GM23248 (cell line): Measurements from ENCODE around the gene CAMK1D. TPM values are rescaled to one million over a fixed set of nuclear protein-coding genes. Genes with fewer than 3 reads are reported as not detected.

Experiments used
- DNase-seq: peaks from one replicate; pipeline ENCODE4 v3.0.0-alpha.2; 2015
- H2AFZ ChIP-seq: fragments of 200-600 bp; sonication (generic); 2 replicates; pipeline ENCODE4 v1.6.1; 2016; ENCODE audit warnings: antibody characterized with exemption
- H3F3A ChIP-seq: fragments of 200-600 bp; sonication (generic); 2 replicates; pipeline ENCODE4 v1.6.1; 2016; ENCODE audit warnings: mild to moderate bottlenecking, antibody characterized with exemption, mixed run types; ENCODE audit not compliant: insufficient read depth
- H3K27ac ChIP-seq: fragments of 200-600 bp; sonication (generic); 2 replicates; pipeline ENCODE4 v1.5.1; 2016; ENCODE audit warnings: mild to moderate bottlenecking
- H3K27me3 ChIP-seq: fragments of 200-600 bp; sonication (generic); replicated peaks from 2 replicates; pipeline ENCODE4 v1.6.1; 2016; ENCODE audit warnings: mild to moderate bottlenecking; ENCODE audit not compliant: insufficient read depth
- H3K36me3 ChIP-seq: fragments of 200-600 bp; sonication (generic); 2 replicates; pipeline ENCODE4 v1.6.1; 2016; ENCODE audit warnings: low read depth, mild to moderate bottlenecking
- H3K4me1 ChIP-seq: fragments of 200-600 bp; sonication (generic); 2 replicates; pipeline ENCODE4 v1.6.1; 2016; ENCODE audit warnings: mild to moderate bottlenecking; ENCODE audit not compliant: insufficient read depth
- H3K4me2 ChIP-seq: fragments of 200-600 bp; sonication (generic); one replicate; pipeline ENCODE4 v1.6.1; 2016; ENCODE audit warnings: mild to moderate bottlenecking; ENCODE audit not compliant: unreplicated experiment
- H3K4me3 ChIP-seq: fragments of 200-600 bp; sonication (generic); 2 replicates; pipeline ENCODE4 v1.5.1; 2016; ENCODE audit warnings: mild to moderate bottlenecking
- H3K79me2 ChIP-seq: fragments of 200-600 bp; sonication (generic); 2 replicates; pipeline ENCODE4 v1.6.1; 2016; ENCODE audit warnings: mild to moderate bottlenecking; ENCODE audit not compliant: insufficient read depth
- H3K9ac ChIP-seq: fragments of 200-600 bp; sonication (generic); 2 replicates; pipeline ENCODE4 v1.6.1; 2016; ENCODE audit warnings: mild to moderate bottlenecking
- H3K9me2 ChIP-seq: fragments of 200-600 bp; sonication (generic); 2 replicates; pipeline ENCODE4 v1.6.1; 2016; ENCODE audit warnings: mixed run types, mild to moderate bottlenecking, moderate library complexity; ENCODE audit not compliant: insufficient read depth
- H3K9me3 ChIP-seq: fragments of 200-600 bp; sonication (generic); one replicate; pipeline ENCODE4 v1.6.1; 2017; ENCODE audit warnings: low read depth
- H4K20me1 ChIP-seq: fragments of 200-600 bp; sonication (generic); 2 replicates; pipeline ENCODE4 v1.6.0; 2016; ENCODE audit not compliant: insufficient read depth
- EZH2 ChIP-seq: fragments of 200-600 bp; sonication (generic); IDR thresholded peaks from 2 replicates; pipeline ENCODE4 v1.6.1; 2018; ENCODE audit warnings: antibody characterized with exemption, mild to moderate bottlenecking; ENCODE audit not compliant: insufficient read depth, poor library complexity, severe bottlenecking
- EZH2phosphoT487 ChIP-seq: fragments of 200-600 bp; sonication (generic); IDR thresholded peaks from 2 replicates; pipeline ENCODE4 v1.6.1; 2018; ENCODE audit warnings: antibody characterized with exemption, moderate library complexity, mild to moderate bottlenecking, low read depth; ENCODE audit not compliant: insufficient read depth
- WGBS, 2 experiments: methylation state at CpG; one replicate each; pipeline ENCODE4 v1.1.6; 2015 to 2017; ENCODE audit warnings: low lambda C conversion rate in 2 of 2, low coverage in 1 of 2; ENCODE audit errors: missing lambda C conversion rate in 2 of 2; 5-methylcytosine and 5-hydroxymethylcytosine counted together
- in situ Hi-C: fragments of 300-500 bp; cut with MboI; formaldehyde crosslinking; loops from 2 replicates; pipeline ENCODE4 v1.15.0; 2020
- polyA plus RNA-seq: library from polyadenylated mRNA; unstranded; fragments of >200 nt; fragmentation: Nextera tagmentation; extraction: Ambion mirVana; gene quantifications from 2 replicates; pipeline ENCODE4 v1.2.1, GENCODE V29; 2016
- total RNA-seq: library from RNA; depleted of rRNA; stranded (reverse); fragments of >200 nt; shearing (Covaris generic); gene quantifications from 2 replicates; pipeline ENCODE4 v1.2.3, GENCODE V29; 2014

The CAMK1D gene
- total and polyA plus RNA-seq, 2 experiments from 2014 or later, result 0.22 to 0.55 TPM

DNA sequence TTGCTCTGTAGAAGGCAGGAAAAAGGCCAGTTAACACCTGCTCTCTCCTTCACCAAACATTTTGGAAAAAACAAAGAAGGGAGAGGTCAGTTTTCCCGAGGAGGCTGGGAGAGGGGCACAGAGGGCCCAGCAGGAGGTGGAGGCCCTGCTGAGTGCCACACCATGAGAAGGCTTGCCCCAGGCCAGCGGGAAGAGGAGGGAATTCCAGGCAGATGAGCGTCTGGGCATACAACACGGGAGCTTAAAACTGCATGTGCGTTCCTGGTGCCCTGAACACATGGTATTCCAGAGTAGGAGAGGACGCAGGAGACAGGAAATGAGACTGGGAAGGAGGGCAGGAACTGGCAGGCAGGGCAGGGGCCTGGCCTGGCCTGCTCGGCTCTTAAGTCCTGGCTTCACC, 469.7 kb downstream of the CAMK1D start:
- Histone ChIP-seq H3F3A (no peaks in the 10 kb centered on the region), H3K27ac (no peak overlapping the region), H3K9me3 (no peaks in the 10 kb centered on the region), H3K4me2 (no peak overlapping the region), H3K4me3 (no peak overlapping the region), H3K4me1 (no peaks in the 10 kb centered on the region), H3K79me2 (no peaks in the 10 kb centered on the region), H4K20me1 (no peaks in the 10 kb centered on the region), H2AFZ (no peak overlapping the region), H3K9ac (no peak overlapping the region), H3K9me2 (no peaks in the 10 kb centered on the region), H3K36me3 (no peaks in the 10 kb centered on the region), H3K27me3 (no peaks in the 10 kb centered on the region)
- in situ Hi-C loops, result no loop called here
- no peak for DNase-seq
- WGBS, 2 experiments, result 70 to 77% methylated on average over 7 of the region's 7 CpGs
- no peak for TF ChIP-seq EZH2
- TF ChIP-seq EZH2phosphoT487, result no peak

DNA sequence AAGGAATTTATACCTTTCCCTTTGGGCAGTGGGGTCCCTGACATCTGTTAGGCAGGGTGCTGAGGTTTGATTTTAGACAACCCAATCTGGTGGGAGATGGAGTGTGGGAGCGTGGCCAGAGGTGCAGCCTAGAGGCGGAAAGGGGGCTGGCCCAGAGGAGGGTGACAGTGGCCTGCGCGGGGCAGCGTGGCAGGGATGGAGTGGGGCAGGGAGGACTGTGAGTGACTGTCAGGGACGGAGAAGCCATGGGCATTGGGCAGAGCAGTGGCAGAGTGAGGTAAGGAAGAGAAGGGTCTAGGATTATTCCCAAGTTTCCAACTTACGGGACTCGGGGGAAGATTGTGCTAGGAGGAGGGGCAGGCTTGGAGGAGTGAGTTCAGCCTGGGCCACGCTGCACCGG, 470.3 kb downstream of the CAMK1D start:
- Histone ChIP-seq H3F3A (no peaks in the 10 kb centered on the region), H3K4me1 (no peaks in the 10 kb centered on the region), H3K4me2 (no peak overlapping the region), H3K36me3 (no peaks in the 10 kb centered on the region), H4K20me1 (no peaks in the 10 kb centered on the region), H3K79me2 (no peaks in the 10 kb centered on the region), H3K9ac (no peak overlapping the region), H3K9me3 (no peaks in the 10 kb centered on the region), H3K4me3 (no peak overlapping the region), H3K9me2 (no peaks in the 10 kb centered on the region), H2AFZ (no peak overlapping the region), H3K27ac (no peak overlapping the region), H3K27me3 (no peaks in the 10 kb centered on the region)
- TF ChIP-seq EZH2 (no peak), EZH2phosphoT487 (no peak)
- 87% methylated on average over 9 to 10 of the region's 10 CpGs for WGBS, 2 experiments
- in situ Hi-C loops, result no loop called here
- DNase-seq, result no peak

DNA sequence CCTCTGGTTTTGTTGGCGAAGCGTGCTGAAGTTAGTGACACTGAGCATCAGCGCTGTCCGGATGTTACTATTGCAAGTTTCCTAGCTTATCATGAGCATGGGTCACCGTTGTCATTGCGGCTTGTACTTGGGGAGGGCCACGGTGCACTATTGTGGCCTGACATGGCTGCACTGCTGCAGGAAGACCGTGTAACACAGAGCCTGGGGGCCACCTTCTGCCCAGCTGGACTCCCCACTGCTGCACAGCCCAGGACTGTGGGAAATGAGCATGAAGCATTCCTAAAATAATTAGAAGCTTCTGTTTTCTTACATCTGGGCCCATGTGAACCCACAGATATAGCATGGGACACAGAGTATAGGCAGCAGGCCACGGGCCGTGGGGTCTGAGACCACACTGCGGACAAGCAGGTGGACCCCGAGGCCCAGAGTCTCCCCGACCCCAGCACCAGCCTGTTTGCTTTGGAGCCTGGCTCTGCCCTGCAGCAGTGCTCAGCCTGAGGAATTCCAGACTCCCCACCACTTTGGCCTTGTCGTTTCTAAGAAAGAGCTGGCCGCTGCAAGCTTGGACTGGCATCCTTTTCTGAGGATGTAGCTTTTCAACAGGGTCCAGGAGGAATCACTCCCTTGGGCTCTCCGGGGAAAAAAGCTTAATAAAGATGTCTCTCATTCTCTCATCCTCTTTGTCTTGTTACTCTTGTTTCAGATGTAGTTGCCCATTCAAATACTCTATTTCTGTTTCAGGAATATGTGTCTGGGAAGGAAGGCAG, 473.0 kb downstream of the CAMK1D start:
- Histone ChIP-seq H3K36me3 (no peaks in the 10 kb centered on the region), H3F3A (no peaks in the 10 kb centered on the region), H3K27ac (no peak overlapping the region), H3K9me3 (no peaks in the 10 kb centered on the region), H3K4me1 (no peaks in the 10 kb centered on the region), H3K27me3 (no peaks in the 10 kb centered on the region), H2AFZ (no peak overlapping the region), H3K9ac (no peak overlapping the region), H3K79me2 (no peaks in the 10 kb centered on the region), H3K9me2 (no peaks in the 10 kb centered on the region), H4K20me1 (no peaks in the 10 kb centered on the region), H3K4me3 (no peak overlapping the region), H3K4me2 (no peak overlapping the region)
- in situ Hi-C loops, result no loop called here
- 49 to 51% methylated on average over 16 of the region's 16 CpGs for WGBS, 2 experiments
- DNase-seq, result no peak
- TF ChIP-seq EZH2phosphoT487, result no peak
- TF ChIP-seq EZH2, result no peak

DNA sequence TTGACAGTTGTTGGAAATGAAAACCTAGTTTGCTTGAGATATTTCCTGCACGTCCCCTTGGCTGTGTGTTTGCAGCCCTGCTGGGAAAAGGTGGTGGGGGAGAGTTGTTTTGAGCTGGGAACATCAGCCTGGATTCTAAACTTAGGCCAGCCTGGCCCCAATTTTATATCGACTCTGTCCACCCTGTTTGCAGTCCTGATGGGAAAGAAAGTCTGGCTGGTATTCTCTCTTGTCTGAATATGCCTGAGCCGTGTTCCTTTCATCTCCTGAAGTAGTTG, 473.5 kb downstream of the CAMK1D start:
- Histone ChIP-seq H3K36me3 (no peaks in the 10 kb centered on the region), H4K20me1 (no peaks in the 10 kb centered on the region), H3K4me2 (no peak overlapping the region), H3K9ac (no peak overlapping the region), H3K27me3 (no peaks in the 10 kb centered on the region), H3K79me2 (no peaks in the 10 kb centered on the region), H3K4me1 (no peaks in the 10 kb centered on the region), H2AFZ (no peak overlapping the region), H3K4me3 (no peak overlapping the region), H3K9me3 (no peaks in the 10 kb centered on the region), H3F3A (no peaks in the 10 kb centered on the region), H3K27ac (no peak overlapping the region), H3K9me2 (no peaks in the 10 kb centered on the region)
- 25 to 28% methylated on average over 3 of the region's 3 CpGs for WGBS, 2 experiments
- TF ChIP-seq EZH2 (no peak), EZH2phosphoT487 (no peak)
- in situ Hi-C loops, result no loop called here
- no peak for DNase-seq

DNA sequence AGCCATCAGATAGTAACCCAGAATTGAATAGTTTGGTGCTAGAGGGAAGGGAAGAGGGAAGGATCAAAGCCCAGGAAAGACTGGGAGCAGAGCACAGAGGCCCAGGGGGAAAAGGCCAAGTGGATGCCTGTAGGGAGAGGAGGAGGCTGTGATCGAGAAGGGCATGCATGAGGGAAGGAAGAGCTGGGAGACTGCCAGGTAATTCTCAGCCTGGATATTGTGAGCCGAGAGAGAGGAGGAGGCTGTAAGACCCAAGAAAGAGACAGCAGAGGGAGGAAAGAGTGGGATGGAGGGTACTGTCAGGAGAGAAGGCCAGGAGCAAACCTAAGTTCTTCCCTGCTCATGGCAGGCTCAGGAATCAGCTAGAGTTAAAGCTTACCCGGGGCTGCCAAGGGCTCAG, 474.0 kb downstream of the CAMK1D start:
- Histone ChIP-seq H3K27ac (no peak overlapping the region), H3K36me3 (no peaks in the 10 kb centered on the region), H4K20me1 (no peaks in the 10 kb centered on the region), H3K9me2 (no peaks in the 10 kb centered on the region), H3K4me3 (no peak overlapping the region), H3K9me3 (no peaks in the 10 kb centered on the region), H3K9ac (no peak overlapping the region), H3K4me2 (no peak overlapping the region), H3K27me3 (no peaks in the 10 kb centered on the region), H2AFZ (no peak overlapping the region), H3F3A (no peaks in the 10 kb centered on the region), H3K79me2 (no peaks in the 10 kb centered on the region), H3K4me1 (no peaks in the 10 kb centered on the region)
- in situ Hi-C loops, result no loop called here
- TF ChIP-seq EZH2 (no peak), EZH2phosphoT487 (no peak)
- DNase-seq, result no peak
- 55 to 57% methylated on average over 3 of the region's 3 CpGs for WGBS, 2 experiments
